ENCODE measurements around the gene SAMSN1.

SAMSN1 gene

GRCh38 chr21:14487490-14488432 is 58.4 kb downstream of the SAMSN1 start:
- no peak for DNase-seq (ENCODE audit: extremely low read depth in 1 of 2, low read depth in 1 of 2)

- DNase-seq (ENCODE audit: extremely low read depth in 1 of 2, low read depth in 1 of 2), result no peak
Observed at GRCh38 chr21:14486869-14487268, 59.2 kb downstream of the SAMSN1 start.

DNA sequence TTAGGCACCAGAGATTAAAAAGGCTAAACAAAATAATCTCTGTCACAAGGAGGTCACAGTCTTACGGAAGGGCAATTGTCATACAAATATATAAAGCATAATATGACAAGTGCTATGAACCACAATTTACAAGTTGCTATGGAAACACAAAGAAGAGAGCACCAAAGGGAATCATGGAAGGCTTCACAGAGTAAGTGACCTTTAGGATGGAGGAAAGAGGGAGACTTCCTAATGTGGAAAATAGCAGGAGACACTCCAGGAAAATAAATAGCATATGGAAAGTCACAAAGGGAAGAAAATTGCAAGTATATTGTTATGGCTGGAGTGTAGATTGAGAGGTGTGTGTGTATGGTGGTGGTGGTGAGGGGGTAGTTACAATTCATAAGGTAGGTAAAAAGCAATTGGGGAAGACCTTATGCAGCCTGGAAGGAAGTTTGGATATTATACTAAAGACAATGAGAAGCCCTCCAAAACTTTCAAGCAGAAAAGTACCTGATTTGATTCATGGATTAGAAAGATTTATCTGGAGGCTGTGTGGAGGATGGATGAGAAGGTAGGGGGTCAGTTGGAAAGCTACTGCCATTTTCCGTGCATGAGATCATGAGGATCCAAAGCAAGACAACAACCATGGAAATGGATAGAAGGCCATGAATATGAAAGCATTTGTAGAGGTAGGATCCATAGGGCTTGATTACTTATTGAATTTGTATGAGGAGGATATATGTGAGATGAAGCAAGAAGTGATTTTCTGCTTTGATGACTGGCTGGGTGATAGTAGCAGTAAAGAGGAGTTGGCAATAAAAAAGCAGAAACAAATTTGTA is 61.7 kb downstream of the SAMSN1 start:
- DNase-seq (ENCODE audit: extremely low read depth in 1 of 2, low read depth in 1 of 2), result no peak

GRCh38 chr21:14483296-14483695 is 62.8 kb downstream of the SAMSN1 start:
- no peak for DNase-seq (ENCODE audit: extremely low read depth in 1 of 2, low read depth in 1 of 2)

- DNase-seq (ENCODE audit: extremely low read depth in 1 of 2, low read depth in 1 of 2), result no peak
Observed at GRCh38 chr21:14482165-14482564, 64.0 kb downstream of the SAMSN1 start.

DNA sequence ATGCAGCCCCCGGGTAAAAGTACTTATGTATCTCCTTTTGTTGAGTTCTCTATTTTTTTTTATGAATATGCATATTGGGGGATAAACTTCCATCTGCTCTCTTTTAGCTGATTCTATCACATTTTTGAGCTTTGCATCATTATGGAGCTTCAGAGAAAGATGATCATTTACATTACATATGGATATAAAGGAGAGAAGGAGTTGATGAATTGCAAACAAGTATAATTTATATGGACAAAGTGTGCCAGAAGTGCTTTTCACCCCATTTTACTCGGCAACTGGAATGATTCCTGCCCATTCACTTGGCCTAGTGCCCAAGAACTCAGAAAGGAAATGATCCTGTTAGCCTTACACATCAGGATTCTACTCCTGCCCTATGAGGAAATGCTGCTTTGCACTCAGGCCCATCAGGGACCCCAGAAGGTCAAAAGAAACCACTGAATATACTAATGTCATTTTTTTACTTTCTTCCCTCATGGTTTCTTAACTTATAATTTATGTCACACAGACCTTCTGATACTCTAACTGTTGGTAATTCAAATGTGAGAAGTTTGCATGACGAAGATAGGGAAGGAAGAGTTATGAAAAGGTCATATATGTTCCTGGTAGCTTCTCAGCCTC is 65.6 kb downstream of the SAMSN1 start:
- no peak for DNase-seq (ENCODE audit: extremely low read depth in 1 of 2, low read depth in 1 of 2)

DNA sequence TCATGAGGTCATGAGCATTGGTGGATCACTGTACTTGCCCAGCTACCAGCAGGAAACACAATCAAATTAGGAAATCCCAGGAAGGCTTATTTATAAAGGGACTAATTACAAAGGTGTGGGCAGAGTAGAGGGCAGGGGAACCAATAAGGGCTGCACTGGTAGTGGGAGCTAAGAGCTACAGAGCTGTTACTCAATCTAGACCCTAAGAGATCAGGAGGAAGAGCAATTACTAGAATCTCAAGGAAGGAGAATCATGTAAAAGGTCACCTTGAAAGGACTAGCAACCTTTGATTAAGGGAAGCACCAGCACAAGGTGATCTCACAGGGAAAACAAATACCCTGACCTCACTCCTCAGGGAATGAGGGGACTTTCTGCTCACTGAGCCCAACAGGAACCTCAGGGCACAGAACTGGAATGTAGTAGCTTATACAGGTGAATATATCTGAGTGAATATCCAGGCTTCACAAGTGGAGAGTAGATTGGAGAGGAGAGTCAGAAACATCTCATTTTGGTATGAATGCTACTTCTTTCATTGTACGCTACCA is 66.8 kb downstream of the SAMSN1 start:
- DNase-seq (ENCODE audit: extremely low read depth in 1 of 2, low read depth in 1 of 2), result no peak

GRCh38 chr21:14477841-14478240 is 68.3 kb downstream of the SAMSN1 start:
- no peak for DNase-seq (ENCODE audit: extremely low read depth in 1 of 2, low read depth in 1 of 2)

GRCh38 chr21:14477133-14477532 is 69.0 kb downstream of the SAMSN1 start:
- no peak for DNase-seq (ENCODE audit: extremely low read depth in 1 of 2, low read depth in 1 of 2)

- no peak for DNase-seq (ENCODE audit: extremely low read depth in 1 of 2, low read depth in 1 of 2)
Observed at GRCh38 chr21:14474995-14475394, 71.1 kb downstream of the SAMSN1 start.

DNA sequence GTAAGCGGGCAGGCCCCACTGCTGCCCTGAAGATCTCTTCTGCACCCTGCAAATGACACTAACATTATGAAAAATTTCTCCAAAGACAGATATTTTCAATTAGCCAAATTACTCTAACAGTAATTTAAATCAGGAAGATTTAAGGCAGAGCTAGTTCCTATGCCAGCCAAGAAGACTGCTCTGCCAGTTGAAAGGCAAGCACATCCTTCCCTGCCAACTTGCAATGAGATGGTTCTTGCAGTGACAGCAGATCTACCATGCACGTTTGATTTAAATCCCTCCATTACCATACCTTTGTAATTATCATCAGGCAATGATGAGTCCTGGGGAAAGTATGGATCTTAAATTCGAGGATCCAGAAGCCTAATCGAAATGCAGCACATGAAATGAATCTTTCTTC is 76.5 kb downstream of the SAMSN1 start:
- no peak for DNase-seq (ENCODE audit: extremely low read depth in 1 of 2, low read depth in 1 of 2)

DNA sequence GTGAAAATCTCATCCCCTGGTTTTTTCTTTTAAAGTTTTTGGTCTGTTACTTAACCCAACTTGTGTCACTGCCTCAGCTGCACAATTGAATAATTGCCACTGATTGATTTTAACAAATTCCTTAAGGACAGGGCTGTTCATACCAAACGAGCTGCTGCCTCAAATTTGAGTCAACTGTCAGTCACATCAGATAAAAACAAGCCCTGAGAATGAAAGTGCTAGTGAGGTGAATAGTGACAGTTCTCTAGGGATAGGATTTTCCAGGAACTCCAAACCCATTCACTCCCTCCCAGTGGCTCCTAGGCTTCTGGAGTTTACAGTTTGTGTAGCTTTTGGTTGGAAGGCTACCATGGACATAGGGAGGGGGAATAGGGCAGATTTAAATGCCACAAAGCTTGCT is 79.4 kb downstream of the SAMSN1 start:
- DNase-seq (ENCODE audit: extremely low read depth in 1 of 2, low read depth in 1 of 2), result no peak

DNA sequence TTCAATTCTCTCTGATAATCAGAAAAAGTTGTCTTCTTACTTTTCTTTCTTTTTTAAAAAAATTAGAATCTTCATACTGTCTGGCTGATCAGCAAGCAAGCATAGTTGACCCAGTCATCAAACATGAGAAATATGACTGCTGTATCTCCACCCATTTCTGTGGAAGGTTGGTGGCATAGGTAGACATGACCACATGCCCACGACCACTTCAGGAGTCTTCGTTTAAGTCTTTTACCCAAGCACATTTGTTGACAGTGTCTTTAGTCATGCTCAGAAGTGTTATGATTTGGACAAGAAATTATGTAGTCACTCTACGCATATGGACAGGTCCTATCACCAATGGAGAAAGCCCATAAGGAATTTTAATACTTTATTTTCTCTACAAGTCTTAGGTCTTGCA is 88.4 kb downstream of the SAMSN1 start:
- DNase-seq (ENCODE audit: extremely low read depth in 1 of 2, low read depth in 1 of 2), result no peak

DNA sequence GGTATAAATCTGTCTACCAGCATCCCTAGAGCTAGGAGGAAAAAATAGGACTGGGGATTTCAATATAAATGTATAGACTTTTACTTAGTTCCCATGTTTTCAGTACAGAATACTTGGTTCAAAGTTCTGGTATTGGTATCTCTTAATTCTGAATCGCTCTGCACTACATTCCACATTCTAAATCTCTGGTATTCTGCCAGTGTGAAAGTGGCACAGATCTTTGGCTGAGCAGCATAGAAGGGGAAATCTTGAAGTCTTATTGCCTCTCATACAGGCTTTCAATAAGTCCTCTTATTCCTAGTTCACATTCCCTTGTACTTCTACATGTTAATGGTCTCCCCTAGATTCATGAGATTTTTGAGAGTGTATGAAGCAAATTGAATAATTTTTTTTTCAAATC is 89.2 kb downstream of the SAMSN1 start:
- DNase-seq (ENCODE audit: extremely low read depth in 1 of 2, low read depth in 1 of 2), result no peak

GRCh38 chr21:14454016-14455009 is 91.8 kb downstream of the SAMSN1 start:
- no peak for DNase-seq (ENCODE audit: extremely low read depth in 1 of 2, low read depth in 1 of 2)

DNA sequence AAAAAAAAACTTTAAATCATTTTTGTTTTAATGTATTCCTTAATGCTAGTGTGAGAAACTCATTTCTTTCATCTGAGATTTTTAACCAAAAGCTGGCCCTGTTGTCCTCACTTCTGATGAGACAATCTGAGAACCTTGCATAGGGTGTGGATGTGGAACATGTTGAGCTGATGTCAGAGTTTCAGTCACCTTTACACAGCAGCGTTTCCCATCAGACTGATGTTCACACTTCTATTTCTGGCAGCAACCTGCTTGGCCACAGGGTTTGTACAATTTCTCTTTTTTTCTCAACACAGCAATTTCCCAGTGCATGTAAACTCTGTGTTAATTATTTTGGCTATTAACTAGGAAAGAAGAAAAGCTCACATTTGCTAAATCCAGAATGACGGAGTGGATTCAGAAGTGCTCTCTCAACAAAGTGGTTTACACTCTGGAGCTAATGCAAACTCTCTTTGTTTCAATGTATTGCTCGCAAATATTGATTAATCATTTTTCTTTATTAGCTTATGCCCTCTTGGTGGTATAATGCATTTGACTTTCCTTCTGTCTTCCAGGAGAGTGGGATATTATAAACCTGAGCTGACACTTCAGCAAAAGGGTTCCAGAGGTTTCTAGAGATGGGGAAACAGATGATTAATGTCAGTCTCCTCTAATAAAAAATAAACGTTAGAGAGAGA is 92.6 kb downstream of the SAMSN1 start:
- peak in 1 of 2 donors; percentile 15 for DNase-seq (ENCODE audit: extremely low read depth in 1 of 2, low read depth in 1 of 2)

DNA sequence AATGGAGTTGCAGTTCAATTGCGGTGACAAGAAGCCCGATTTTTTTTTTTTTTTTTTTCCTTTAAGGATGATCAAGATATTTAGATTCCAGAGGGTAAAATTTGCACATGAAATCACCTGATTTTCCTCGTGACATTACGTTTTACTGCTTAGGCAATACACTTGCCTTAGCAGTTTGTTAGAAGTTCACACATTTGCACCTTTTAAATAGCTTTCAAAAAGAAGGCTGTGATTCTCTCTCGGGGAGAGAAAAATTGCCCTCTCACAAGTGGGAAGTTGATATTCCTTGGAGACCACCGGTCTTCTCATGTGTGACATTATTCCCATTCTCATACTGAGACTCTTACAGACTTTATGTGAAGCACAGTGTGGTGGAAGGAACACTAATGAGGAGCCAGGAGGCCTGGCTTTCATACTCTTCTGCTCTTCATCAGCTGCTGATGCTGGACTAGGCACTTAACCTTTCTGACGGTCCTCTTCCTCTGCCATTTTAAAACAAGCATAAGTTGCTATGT is 93.3 kb downstream of the SAMSN1 start:
- DNase-seq (ENCODE audit: extremely low read depth in 1 of 2, low read depth in 1 of 2), result no peak

GRCh38 chr21:14452031-14452726 is 93.9 kb downstream of the SAMSN1 start:
- no peak for DNase-seq (ENCODE audit: extremely low read depth in 1 of 2, low read depth in 1 of 2)

DNA sequence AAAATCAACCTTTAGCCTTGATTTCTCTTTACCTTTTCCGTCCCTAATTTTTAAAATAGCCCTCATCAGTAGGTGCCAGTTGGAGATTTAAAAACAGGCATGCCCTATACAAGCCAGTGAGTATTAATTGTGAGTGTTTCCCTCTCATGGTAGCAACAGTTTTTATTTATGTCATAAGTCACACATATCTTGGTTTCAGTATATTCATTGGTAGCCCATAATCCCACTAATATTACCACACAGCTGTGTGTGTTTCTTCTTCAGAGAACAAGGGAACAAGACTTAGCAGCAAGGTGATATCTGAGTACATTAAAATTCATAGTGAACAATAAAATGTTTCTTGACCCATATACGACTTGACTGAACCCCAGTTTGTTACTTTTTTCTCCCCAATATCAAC is 94.6 kb downstream of the SAMSN1 start:
- DNase-seq (ENCODE audit: extremely low read depth in 1 of 2, low read depth in 1 of 2), result no peak
